Lower leg skin (tissue), 3 donors: ENCODE results near the gene KCNT2.

Experiments
- POLR2A ChIP-seq, 2 donors: fragments of 450-650 bp; IDR thresholded peaks; one replicate each; pipeline ENCODE4 v1.6.1; 2016 to 2017; ENCODE audit warnings: antibody characterized with exemption in 2 of 2, mild to moderate bottlenecking in 1 of 2, moderate library complexity in 1 of 2
- TF ChIP-seq, protein P1 (sequence below), 3 donors: fragments of 450-650 bp; IDR thresholded peaks; one replicate each; pipeline ENCODE4 v1.5.1; 2016; ENCODE audit warnings: antibody characterized with exemption in 3 of 3, mild to moderate bottlenecking in 3 of 3, moderate library complexity in 2 of 3

GRCh38 chr1:196543833-196544232, 64.4 kb downstream of the KCNT2 start:
- TF ChIP-seq, protein P1, sequence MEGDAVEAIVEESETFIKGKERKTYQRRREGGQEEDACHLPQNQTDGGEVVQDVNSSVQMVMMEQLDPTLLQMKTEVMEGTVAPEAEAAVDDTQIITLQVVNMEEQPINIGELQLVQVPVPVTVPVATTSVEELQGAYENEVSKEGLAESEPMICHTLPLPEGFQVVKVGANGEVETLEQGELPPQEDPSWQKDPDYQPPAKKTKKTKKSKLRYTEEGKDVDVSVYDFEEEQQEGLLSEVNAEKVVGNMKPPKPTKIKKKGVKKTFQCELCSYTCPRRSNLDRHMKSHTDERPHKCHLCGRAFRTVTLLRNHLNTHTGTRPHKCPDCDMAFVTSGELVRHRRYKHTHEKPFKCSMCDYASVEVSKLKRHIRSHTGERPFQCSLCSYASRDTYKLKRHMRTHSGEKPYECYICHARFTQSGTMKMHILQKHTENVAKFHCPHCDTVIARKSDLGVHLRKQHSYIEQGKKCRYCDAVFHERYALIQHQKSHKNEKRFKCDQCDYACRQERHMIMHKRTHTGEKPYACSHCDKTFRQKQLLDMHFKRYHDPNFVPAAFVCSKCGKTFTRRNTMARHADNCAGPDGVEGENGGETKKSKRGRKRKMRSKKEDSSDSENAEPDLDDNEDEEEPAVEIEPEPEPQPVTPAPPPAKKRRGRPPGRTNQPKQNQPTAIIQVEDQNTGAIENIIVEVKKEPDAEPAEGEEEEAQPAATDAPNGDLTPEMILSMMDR (IDR thresholded peaks at IDR 0.05), result no peak
- TF ChIP-seq POLR2A (IDR thresholded peaks at IDR 0.05), result no peak
